ENCODE data around the gene CYB5B.

- no peak for TF ChIP-seq EZH2 (IDR thresholded peaks at IDR 0.05; ENCODE audit: insufficient read depth, poor library complexity, severe bottlenecking)
- TF ChIP-seq EZH2phosphoT487 (IDR thresholded peaks at IDR 0.05; ENCODE audit: insufficient read depth, low read depth) = no peak
Observed at GRCh38 chr16:69483611-69484010, 59.2 kb downstream of the CYB5B start.
